HEK293 (cell line): ENCODE data around the gene MMAB.

Experiments
- GLIS2 ChIP-seq: fragments of 450-650 bp; formaldehyde crosslinking; IDR thresholded peaks from 2 replicates; pipeline ENCODE4 v1.5.1; 2016; ENCODE audit warnings: missing biosample characterization, missing genetic modification characterization
- KLF10 ChIP-seq: fragments of 450-650 bp; IDR thresholded peaks from 2 replicates; pipeline ENCODE4 v1.5.1; 2018; ENCODE audit warnings: missing biosample characterization, mild to moderate bottlenecking, missing genetic modification characterization
- YY1 ChIP-seq: fragments of 450-650 bp; formaldehyde crosslinking; IDR thresholded peaks from 2 replicates; pipeline ENCODE4 v1.5.1; 2018; ENCODE audit warnings: missing biosample characterization, missing genetic modification characterization
- ZBTB20 ChIP-seq: fragments of 450-650 bp; formaldehyde crosslinking; IDR thresholded peaks from 2 replicates; pipeline ENCODE4 v1.5.1; 2016; ENCODE audit warnings: missing biosample characterization, missing genetic modification characterization
- ZFP37 ChIP-seq: fragments of 450-650 bp; formaldehyde crosslinking; IDR thresholded peaks from 2 replicates; pipeline ENCODE4 v1.5.1; 2016; ENCODE audit warnings: missing biosample characterization, missing genetic modification characterization
- ZNF202 ChIP-seq: fragments of 450-650 bp; formaldehyde crosslinking; IDR thresholded peaks from 2 replicates; pipeline ENCODE4 v1.5.1; 2016; ENCODE audit warnings: missing biosample characterization, missing genetic modification characterization, borderline replicate concordance
- ZNF211 ChIP-seq: fragments of 450-650 bp; formaldehyde crosslinking; IDR thresholded peaks from 2 replicates; pipeline ENCODE4 v1.5.1; 2016; ENCODE audit warnings: low read depth, missing biosample characterization, missing genetic modification characterization
- ZNF214 ChIP-seq: fragments of 450-650 bp; formaldehyde crosslinking; IDR thresholded peaks from 2 replicates; pipeline ENCODE4 v1.5.1; 2017; ENCODE audit warnings: missing biosample characterization, mild to moderate bottlenecking, missing genetic modification characterization, borderline replicate concordance
- ZNF302 ChIP-seq: fragments of 450-650 bp; formaldehyde crosslinking; IDR thresholded peaks from 2 replicates; pipeline ENCODE4 v1.5.1; 2016; ENCODE audit warnings: missing biosample characterization, missing genetic modification characterization, low read depth
- ZNF354C ChIP-seq: fragments of 450-650 bp; formaldehyde crosslinking; IDR thresholded peaks from 2 replicates; pipeline ENCODE4 v1.5.1; 2016; ENCODE audit warnings: missing biosample characterization, missing genetic modification characterization, low read depth, borderline replicate concordance
- ZNF585B ChIP-seq: fragments of 450-650 bp; formaldehyde crosslinking; IDR thresholded peaks from 2 replicates; pipeline ENCODE4 v1.5.1; 2016; ENCODE audit warnings: missing biosample characterization, missing genetic modification characterization
- ZNF623 ChIP-seq: fragments of 450-650 bp; formaldehyde crosslinking; IDR thresholded peaks from 2 replicates; pipeline ENCODE4 v1.5.1; 2016; ENCODE audit warnings: missing biosample characterization, missing genetic modification characterization
- ZNF76 ChIP-seq: fragments of 450-650 bp; formaldehyde crosslinking; IDR thresholded peaks from 2 replicates; pipeline ENCODE4; 2016; ENCODE audit warnings: low read depth, missing biosample characterization, missing genetic modification characterization, borderline replicate concordance
- ZNF792 ChIP-seq: fragments of 450-650 bp; formaldehyde crosslinking; IDR thresholded peaks from 2 replicates; pipeline ENCODE4 v1.5.1; 2016; ENCODE audit warnings: missing biosample characterization, missing genetic modification characterization
- ZSCAN16 ChIP-seq: fragments of 450-650 bp; formaldehyde crosslinking; IDR thresholded peaks from 2 replicates; pipeline ENCODE4 v1.5.1; 2016; ENCODE audit warnings: missing biosample characterization, missing genetic modification characterization
- TF ChIP-seq, protein P1 (sequence below): sonication (generic); formaldehyde crosslinking; IDR thresholded peaks from 2 replicates; pipeline ENCODE4 v1.8.1; 2022; ENCODE audit warnings: mild to moderate bottlenecking, moderate library complexity, missing genetic modification reagents
- TF ChIP-seq, protein P2 (sequence below): fragments of 450-650 bp; formaldehyde crosslinking; IDR thresholded peaks from 2 replicates; pipeline ENCODE4 v1.5.1; 2017; ENCODE audit warnings: missing biosample characterization, missing genetic modification characterization
- TF ChIP-seq, protein P3 (sequence below): fragments of 450-650 bp; formaldehyde crosslinking; IDR thresholded peaks from 2 replicates; pipeline ENCODE4 v1.5.1; 2016; ENCODE audit warnings: missing biosample characterization, missing genetic modification characterization
- TF ChIP-seq, protein P4 (sequence below): fragments of 450-650 bp; formaldehyde crosslinking; IDR thresholded peaks from 2 replicates; pipeline ENCODE4 v1.5.1; 2016; ENCODE audit warnings: missing biosample characterization, missing genetic modification characterization
- TF ChIP-seq, protein P5 (sequence below): fragments of 450-650 bp; formaldehyde crosslinking; IDR thresholded peaks from 2 replicates; pipeline ENCODE4 v1.5.1; 2016; ENCODE audit warnings: missing biosample characterization, missing genetic modification characterization, low read depth
- TF ChIP-seq, protein P6 (sequence below): fragments of 450-650 bp; formaldehyde crosslinking; conservative IDR thresholded peaks from 2 replicates; pipeline ENCODE4 v1.5.1; 2016; ENCODE audit warnings: low read depth, missing biosample characterization, missing genetic modification characterization
- TF ChIP-seq, protein P7 (sequence below): fragments of 450-650 bp; formaldehyde crosslinking; IDR thresholded peaks from 2 replicates; pipeline ENCODE4 v1.5.1; 2016; ENCODE audit warnings: missing biosample characterization, missing genetic modification characterization
- TF ChIP-seq, protein P8 (sequence below): fragments of 450-650 bp; formaldehyde crosslinking; IDR thresholded peaks from 2 replicates; pipeline ENCODE4 v1.5.1; 2016; ENCODE audit warnings: missing biosample characterization, missing genetic modification characterization

MMAB gene

DNA sequence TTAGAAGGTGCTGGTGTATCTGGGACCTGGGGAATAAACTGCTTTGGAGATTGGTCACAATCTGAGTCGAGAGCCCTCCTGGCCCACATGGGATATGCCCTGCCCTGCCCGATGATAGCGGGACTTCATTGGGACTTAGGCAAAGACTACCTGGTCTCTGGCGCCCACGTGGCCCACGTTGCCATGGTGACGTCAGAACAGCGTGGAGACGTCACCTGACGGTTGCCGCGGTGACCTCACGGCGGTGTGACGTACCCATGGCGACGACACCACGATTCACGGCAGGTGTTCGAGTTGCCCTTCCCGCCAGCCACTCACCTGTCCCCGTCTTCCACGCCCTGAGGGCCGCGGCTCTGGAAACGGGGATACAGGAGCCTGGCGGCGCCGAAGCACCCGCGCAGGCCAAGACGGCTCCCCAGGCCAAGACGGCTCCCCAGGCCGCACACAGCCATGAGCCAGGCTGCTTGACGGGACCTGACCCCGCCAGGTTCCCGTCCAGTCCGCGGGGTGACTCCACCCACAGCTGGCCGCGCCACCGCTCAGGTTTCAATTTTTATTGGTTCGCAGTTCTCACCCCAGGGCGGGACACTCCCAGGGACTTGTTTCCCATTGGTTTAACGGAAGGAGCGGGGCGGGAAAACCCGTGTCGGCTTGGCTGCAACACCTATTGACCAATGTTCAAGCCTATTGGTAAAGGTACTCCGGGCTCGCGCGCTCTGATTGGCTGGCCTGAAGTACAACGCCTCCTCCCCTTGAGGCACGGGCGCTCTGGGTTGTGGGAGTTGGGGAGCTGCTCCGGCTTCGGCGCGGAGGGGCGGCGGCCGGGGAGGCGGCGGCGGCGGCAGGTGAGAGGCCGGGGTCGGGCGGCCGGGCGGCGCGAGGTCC is at the start of gene MMAB, which contains the start of gene MVK (continued):
- TF ChIP-seq ZNF76 (tag by site-specific recombination) (peak; percentile 84), ZNF792 (tag by site-specific recombination) (0 out of 2 replicates have a peak, but pooled peaks have one; percentile 44), ZNF214 (tag by site-specific recombination) (no peak), ZNF354C (no peak), ZNF202 (tag by site-specific recombination) (no peak), GLIS2 (tag by site-specific recombination) (peak; percentile 69), ZFP37 (tag by site-specific recombination) (peak; percentile 75), ZSCAN16 (tag by site-specific recombination) (no peak), ZNF623 (tag by site-specific recombination) (no peak; the same call in 1 of the 2 replicates), YY1 (tag by site-specific recombination) (peak; percentile 89), ZBTB20 (tag by site-specific recombination) (0 out of 2 replicates have a peak, but pooled peaks have one; percentile 29), ZNF211 (no peak), KLF10 (tag by site-specific recombination) (0 out of 2 replicates have a peak, but pooled peaks have one; percentile 50), ZNF302 (tag by site-specific recombination) (no peak), ZNF585B (tag by site-specific recombination) (no peak)
- TF ChIP-seq, protein P1, sequence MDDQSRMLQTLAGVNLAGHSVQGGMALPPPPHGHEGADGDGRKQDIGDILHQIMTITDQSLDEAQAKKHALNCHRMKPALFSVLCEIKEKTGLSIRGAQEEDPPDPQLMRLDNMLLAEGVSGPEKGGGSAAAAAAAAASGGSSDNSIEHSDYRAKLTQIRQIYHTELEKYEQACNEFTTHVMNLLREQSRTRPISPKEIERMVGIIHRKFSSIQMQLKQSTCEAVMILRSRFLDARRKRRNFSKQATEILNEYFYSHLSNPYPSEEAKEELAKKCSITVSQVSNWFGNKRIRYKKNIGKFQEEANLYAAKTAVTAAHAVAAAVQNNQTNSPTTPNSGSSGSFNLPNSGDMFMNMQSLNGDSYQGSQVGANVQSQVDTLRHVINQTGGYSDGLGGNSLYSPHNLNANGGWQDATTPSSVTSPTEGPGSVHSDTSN (CRISPR knock-in tag), result 0 out of 2 replicates have a peak, but pooled peaks have one; percentile 18
- TF ChIP-seq, protein P2, sequence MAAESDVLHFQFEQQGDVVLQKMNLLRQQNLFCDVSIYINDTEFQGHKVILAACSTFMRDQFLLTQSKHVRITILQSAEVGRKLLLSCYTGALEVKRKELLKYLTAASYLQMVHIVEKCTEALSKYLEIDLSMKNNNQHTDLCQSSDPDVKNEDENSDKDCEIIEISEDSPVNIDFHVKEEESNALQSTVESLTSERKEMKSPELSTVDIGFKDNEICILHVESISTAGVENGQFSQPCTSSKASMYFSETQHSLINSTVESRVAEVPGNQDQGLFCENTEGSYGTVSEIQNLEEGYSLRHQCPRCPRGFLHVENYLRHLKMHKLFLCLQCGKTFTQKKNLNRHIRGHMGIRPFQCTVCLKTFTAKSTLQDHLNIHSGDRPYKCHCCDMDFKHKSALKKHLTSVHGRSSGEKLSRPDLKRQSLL (tag by site-specific recombination), result peak; percentile 34; the same call in 1 of the 2 replicates
- TF ChIP-seq, protein P3, sequence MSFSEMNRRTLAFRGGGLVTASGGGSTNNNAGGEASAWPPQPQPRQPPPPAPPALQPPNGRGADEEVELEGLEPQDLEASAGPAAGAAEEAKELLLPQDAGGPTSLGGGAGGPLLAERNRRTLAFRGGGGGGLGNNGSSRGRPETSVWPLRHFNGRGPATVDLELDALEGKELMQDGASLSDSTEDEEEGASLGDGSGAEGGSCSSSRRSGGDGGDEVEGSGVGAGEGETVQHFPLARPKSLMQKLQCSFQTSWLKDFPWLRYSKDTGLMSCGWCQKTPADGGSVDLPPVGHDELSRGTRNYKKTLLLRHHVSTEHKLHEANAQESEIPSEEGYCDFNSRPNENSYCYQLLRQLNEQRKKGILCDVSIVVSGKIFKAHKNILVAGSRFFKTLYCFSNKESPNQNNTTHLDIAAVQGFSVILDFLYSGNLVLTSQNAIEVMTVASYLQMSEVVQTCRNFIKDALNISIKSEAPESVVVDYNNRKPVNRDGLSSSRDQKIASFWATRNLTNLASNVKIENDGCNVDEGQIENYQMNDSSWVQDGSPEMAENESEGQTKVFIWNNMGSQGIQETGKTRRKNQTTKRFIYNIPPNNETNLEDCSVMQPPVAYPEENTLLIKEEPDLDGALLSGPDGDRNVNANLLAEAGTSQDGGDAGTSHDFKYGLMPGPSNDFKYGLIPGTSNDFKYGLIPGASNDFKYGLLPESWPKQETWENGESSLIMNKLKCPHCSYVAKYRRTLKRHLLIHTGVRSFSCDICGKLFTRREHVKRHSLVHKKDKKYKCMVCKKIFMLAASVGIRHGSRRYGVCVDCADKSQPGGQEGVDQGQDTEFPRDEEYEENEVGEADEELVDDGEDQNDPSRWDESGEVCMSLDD (tag by site-specific recombination), result peak; percentile 93
- TF ChIP-seq, protein P4, sequence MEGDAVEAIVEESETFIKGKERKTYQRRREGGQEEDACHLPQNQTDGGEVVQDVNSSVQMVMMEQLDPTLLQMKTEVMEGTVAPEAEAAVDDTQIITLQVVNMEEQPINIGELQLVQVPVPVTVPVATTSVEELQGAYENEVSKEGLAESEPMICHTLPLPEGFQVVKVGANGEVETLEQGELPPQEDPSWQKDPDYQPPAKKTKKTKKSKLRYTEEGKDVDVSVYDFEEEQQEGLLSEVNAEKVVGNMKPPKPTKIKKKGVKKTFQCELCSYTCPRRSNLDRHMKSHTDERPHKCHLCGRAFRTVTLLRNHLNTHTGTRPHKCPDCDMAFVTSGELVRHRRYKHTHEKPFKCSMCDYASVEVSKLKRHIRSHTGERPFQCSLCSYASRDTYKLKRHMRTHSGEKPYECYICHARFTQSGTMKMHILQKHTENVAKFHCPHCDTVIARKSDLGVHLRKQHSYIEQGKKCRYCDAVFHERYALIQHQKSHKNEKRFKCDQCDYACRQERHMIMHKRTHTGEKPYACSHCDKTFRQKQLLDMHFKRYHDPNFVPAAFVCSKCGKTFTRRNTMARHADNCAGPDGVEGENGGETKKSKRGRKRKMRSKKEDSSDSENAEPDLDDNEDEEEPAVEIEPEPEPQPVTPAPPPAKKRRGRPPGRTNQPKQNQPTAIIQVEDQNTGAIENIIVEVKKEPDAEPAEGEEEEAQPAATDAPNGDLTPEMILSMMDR (tag by site-specific recombination), result no peak
- TF ChIP-seq, protein P5, sequence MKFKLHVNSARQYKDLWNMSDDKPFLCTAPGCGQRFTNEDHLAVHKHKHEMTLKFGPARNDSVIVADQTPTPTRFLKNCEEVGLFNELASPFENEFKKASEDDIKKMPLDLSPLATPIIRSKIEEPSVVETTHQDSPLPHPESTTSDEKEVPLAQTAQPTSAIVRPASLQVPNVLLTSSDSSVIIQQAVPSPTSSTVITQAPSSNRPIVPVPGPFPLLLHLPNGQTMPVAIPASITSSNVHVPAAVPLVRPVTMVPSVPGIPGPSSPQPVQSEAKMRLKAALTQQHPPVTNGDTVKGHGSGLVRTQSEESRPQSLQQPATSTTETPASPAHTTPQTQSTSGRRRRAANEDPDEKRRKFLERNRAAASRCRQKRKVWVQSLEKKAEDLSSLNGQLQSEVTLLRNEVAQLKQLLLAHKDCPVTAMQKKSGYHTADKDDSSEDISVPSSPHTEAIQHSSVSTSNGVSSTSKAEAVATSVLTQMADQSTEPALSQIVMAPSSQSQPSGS, result peak; percentile 99
- TF ChIP-seq, protein P6, sequence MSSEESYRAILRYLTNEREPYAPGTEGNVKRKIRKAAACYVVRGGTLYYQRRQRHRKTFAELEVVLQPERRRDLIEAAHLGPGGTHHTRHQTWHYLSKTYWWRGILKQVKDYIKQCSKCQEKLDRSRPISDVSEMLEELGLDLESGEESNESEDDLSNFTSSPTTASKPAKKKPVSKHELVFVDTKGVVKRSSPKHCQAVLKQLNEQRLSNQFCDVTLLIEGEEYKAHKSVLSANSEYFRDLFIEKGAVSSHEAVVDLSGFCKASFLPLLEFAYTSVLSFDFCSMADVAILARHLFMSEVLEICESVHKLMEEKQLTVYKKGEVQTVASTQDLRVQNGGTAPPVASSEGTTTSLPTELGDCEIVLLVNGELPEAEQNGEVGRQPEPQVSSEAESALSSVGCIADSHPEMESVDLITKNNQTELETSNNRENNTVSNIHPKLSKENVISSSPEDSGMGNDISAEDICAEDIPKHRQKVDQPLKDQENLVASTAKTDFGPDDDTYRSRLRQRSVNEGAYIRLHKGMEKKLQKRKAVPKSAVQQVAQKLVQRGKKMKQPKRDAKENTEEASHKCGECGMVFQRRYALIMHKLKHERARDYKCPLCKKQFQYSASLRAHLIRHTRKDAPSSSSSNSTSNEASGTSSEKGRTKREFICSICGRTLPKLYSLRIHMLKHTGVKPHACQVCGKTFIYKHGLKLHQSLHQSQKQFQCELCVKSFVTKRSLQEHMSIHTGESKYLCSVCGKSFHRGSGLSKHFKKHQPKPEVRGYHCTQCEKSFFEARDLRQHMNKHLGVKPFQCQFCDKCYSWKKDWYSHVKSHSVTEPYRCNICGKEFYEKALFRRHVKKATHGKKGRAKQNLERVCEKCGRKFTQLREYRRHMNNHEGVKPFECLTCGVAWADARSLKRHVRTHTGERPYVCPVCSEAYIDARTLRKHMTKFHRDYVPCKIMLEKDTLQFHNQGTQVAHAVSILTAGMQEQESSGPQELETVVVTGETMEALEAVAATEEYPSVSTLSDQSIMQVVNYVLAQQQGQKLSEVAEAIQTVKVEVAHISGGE (tag by site-specific recombination), result peak; percentile 39; the same call in 1 of the 2 replicates
- TF ChIP-seq, protein P7, sequence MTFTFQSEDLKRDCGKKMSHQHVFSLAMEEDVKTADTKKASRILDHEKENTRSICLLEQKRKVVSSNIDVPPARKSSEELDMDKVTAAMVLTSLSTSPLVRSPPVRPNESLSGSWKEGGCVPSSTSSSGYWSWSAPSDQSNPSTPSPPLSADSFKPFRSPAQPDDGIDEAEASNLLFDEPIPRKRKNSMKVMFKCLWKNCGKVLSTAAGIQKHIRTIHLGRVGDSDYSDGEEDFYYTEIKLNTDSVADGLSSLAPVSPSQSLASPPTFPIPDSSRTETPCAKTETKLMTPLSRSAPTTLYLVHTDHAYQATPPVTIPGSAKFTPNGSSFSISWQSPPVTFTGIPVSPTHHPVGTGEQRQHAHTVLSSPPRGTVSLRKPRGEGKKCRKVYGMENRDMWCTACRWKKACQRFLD (tag by site-specific recombination), result no peak
- TF ChIP-seq, protein P8, sequence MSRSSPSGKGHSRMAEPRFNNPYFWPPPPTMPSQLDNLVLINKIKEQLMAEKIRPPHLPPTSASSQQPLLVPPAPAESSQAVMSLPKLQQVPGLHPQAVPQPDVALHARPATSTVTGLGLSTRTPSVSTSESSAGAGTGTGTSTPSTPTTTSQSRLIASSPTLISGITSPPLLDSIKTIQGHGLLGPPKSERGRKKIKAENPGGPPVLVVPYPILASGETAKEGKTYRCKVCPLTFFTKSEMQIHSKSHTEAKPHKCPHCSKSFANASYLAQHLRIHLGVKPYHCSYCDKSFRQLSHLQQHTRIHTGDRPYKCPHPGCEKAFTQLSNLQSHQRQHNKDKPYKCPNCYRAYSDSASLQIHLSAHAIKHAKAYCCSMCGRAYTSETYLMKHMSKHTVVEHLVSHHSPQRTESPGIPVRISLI, result no peak; the same call in 1 of the 2 replicates
